Hematopoietic multipotent progenitor cell treated with erythropoietin and hydrocortisone succinate and interleukin-3 and kit ligand, for 8 days (in vitro differentiated cells): ENCODE data around the gene SLITRK2.
A peak's percentile ranks its signal among the peaks of the same experiment; 100 is the strongest.

Source experiments
- DNase-seq: peaks from one replicate; pipeline ENCODE4 v3.0.0-alpha.2; 2015

Gene SLITRK2

DNA sequence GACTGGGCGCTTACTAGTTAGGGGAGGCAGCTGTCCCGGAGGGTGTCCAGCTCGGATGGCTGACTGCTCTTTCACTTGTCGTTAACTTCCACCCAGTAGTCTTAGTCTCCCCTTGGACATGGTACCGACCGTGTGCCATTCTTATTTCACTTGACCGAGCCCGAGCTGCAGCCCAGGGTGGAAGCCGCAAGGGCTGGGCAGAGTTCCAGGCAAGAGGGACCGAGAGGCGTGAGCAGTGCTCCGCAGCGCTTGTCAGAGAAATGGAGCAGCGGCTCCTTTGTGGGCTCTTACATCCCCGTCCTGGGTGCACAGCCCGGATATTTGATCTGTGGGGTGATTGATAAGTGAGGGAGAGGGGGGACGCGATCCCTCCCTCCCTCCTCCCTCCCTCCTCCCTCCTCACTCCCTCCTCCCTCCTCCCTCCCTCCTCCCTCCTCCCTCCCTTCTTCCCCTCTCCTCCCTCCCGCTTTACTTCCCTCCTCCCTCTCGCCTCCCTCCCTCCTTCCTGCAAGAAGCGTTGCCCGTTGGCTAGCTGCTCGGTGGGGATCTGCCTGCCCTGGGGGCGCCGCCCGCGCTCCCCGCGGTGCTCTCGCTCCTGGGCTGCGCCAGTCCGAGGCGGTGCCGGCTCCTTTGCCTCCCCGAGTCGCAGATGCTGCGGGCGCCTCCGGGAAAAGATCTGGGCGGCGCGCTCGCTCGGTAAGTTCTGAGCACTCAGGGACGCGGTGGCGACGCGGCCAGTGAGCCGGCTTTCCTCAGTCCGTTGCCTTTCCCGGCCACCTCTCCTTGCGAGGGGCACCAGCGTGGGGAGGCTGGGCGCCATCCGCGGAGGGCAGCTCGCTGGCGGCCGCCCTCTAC, at the start of gene SLITRK2:
TSS of gene SLITRK2 (plus strand) at position 499 of the 855 bp plus-strand sequence. CDS start 4,597 bp downstream, outside the sequence.
- DNase-seq: no peak

- DNase-seq: no peak
Observed at GRCh38 chrX:145773006-145773405, 44.6 kb upstream of the SLITRK2 start.

DNA sequence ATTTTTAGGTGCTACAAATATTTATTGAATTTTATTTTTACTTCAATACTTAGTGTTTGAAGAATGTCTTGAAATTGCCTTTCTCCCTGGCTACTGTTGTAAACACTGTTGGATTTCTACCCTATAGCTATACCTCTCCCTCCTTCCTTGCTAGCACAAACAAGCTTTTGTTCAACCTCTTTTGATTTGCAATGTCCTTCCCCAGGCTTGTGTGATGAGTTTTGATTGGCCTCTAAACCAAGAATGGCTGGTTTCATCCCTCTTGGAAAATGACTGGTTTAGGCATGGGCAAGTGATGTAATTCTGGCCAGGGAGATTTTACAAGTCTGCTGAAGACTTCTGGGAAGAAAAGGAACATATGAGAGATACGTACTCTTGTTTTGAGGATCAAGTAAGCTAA, 25.3 kb upstream of the SLITRK2 start:
- DNase-seq: no peak

DNA sequence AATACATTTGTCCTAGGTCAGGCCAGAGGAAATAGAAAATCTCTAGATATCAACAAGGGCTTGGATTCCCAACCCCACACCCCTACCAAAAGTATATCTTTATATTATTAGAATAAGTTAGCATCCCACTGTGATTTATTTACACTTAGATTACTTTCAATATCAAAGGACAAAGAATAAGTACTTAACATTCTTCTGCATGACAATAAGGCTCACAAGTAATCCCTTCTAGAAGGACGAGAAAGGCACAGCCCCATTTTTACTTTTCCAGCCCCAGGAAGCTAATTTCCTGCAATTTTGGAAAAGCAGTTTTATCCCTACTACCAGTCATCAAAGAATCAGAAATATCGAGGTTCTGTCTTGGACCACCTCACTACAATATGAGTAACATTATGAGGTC, 14.1 kb upstream of the SLITRK2 start:
- no peak for DNase-seq

GRCh38 chrX:145813081-145813480, 4.5 kb upstream of the SLITRK2 start:
- no peak for DNase-seq

DNA sequence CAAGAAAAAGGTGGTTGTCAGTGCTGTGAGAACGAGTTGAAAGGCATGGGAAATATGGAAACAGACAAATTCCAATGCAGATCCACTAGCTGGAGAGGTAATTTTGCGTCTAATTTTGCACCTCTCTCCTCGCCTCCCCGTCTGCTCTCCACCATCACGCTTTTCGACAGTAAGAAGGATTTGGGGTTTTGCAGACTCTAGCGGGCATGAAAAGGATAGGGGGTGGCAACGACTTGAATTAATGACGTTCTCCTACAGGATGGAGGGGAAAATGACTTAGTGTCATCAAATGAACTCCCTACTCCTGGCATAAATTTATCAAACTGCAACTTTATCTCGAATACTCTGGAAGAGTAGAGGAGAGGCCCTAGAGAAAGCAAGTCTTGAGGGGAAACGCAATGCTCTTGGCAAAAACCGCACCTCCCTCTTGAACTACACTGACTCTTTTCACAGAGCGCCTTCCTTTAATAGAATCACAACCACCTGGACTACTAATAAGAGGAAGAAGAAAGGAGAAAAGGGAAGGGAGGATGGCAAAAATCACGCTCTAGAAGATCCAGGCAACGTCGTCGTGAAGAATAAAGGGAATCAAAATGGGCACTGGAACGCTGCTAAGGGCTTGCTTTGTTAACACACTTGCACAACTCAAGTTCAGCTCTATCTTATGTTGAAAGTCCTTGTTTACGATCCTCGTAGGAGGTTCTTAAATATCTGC, 871 bp upstream of the SLITRK2 start:
- no peak for DNase-seq

- no peak for DNase-seq
Observed at GRCh38 chrX:145818186-145819113, 821 bp downstream of the SLITRK2 start.

- DNase-seq: no peak
Observed at GRCh38 chrX:145820825-145821224, 3.2 kb downstream of the SLITRK2 start.

DNA sequence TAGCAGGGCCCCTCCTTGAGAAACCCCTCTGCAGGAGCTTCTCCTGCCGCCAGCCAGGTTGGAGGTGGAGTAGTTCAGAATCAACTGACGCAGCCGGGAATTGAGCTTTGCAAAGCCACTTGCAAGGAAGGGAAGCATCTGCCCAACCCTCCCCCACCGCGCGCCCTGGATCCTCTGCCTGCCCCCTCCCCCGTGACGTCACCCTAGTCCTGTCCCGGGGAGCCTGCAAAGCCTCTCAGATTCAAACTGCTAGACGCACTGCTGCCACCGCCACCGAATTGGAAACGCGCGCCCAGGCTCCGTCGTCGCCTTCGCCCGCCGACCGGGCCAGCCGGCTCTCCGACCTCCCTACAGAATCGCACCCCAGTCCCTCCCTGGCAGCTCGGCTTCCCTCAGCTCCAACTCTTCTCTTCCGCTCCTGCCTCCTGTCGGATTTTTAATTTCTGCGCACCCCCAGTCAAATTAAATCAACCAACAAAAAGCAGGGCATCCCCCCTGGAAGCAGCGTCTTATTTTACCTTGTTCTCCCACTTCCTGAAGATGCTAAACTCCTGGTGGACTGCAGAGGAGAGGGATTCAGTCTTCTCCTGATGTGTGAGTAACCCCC, 3.8 kb downstream of the SLITRK2 start:
- DNase-seq: no peak

GRCh38 chrX:145821898-145822571, 4.4 kb downstream of the SLITRK2 start:
- DNase-seq: no peak

DNA sequence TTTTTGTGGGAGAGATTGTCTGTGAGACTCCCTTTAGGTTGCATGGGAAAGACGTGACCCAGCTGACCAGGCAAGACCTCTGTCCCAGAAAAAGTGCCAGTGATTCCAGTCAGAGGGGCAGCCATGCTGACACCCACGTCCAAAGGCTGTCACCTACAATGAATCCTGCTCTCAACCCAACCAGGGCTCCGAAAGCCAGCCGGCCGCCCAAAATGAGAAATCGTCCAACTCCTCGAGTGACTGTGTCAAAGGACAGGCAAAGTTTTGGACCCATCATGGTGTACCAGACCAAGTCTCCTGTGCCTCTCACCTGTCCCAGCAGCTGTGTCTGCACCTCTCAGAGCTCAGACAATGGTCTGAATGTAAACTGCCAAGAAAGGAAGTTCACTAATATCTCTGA, 5.5 kb downstream of the SLITRK2 start:
- no peak for DNase-seq

DNA sequence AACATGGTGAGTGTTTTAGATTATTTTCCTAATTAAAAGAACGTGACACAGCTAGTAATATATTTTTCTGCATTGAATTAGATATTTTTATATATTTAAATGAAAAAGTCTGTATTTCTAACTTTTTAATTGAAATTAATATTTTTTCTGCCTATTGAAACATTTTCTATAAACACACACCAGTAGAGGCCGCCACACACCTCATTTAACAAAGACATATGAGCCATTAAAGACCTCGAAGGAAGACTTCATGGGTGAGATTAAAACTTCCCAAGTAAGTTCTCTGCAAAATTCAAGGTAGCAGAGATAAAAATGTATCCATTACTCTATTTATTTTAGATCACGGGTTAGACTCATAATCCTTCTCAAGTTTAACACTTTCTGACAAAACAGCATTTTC, 8.3 kb downstream of the SLITRK2 start:
- peak; percentile 2 for DNase-seq

- DNase-seq: no peak
Observed at GRCh38 chrX:145826466-145826865, 8.8 kb downstream of the SLITRK2 start.

- DNase-seq: no peak
Observed at GRCh38 chrX:145832796-145833195, 15.2 kb downstream of the SLITRK2 start.

DNA sequence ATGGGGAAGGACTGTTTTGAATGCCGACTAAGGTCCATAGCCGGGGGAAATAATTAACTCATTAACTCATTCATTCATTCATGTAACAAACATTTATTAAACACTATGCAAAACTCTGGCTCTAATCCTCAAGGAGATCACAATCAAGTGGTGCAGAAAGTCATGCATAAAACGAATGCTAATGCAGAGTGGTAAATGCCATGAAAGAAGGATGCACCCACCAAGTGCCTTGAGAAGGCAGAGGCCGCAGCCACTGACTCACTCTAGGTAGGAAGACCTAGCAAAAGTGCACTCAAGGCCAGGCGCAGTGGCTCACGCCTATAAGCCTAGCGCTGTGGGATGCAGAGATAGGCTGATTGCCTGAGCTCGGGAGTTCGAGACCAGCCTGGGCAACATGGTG, 22.9 kb downstream of the SLITRK2 start:
- no peak for DNase-seq

- DNase-seq: no peak
Observed at GRCh38 chrX:145843146-145843904, 25.7 kb downstream of the SLITRK2 start.

DNA sequence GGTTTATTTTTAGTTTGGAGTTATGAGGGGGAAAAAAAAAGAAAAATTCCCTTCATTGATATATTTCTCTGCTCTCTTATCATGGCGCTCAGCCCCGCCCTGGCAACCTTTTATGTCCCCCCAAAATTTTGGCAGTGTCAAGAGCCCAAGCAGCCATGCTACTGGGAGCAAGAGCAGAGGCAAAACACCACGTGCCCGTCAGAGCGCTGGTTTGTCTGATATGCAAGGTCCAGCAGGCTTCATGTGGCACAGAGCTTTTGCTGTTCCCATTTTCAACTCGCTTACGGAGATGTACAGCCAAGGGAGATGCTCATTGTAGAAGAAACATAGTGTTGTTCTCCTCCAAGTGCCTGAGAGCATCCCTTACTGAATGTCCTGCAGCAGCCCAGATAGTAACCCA, 27.3 kb downstream of the SLITRK2 start:
- DNase-seq: no peak

DNA sequence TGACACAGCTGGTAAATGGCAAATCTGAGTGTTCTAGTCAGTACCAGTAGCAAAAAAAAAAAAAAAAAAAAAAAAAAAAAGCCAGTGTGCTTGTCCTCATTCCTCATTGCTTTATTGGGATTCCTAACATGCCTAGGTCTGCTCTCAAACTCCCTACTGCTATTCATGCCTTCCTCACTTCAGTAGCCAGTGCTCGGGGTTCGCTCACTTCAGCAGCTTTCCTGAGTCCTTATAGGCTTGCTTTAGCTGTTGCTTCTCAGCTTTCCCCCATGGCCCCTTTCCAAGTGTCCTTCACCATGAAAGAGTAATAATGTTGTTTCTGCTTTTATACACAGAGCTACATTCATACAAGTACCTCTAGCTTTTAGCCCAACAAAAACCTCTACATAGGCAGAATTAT, 30.8 kb downstream of the SLITRK2 start:
- no peak for DNase-seq

DNA sequence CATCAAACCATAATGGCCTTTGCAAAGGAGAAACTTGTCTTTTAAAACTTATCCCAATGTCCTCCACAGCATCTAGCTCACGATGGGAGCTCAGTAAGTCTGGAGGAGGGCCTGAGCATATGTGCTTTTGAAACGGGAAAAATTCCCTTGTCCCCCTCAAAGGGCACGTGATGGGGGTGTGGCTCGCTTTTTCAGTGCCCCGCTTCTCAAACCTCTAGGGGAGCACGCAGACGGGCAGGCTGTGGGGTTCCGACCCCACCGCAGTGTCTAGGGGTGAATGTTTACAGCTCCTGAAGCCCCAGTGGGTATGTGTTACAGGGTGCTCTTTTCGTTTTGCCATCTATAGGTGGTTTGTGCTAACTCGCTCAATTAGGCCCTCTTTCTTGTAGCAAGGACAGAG, 31.2 kb downstream of the SLITRK2 start:
- DNase-seq: no peak

DNA sequence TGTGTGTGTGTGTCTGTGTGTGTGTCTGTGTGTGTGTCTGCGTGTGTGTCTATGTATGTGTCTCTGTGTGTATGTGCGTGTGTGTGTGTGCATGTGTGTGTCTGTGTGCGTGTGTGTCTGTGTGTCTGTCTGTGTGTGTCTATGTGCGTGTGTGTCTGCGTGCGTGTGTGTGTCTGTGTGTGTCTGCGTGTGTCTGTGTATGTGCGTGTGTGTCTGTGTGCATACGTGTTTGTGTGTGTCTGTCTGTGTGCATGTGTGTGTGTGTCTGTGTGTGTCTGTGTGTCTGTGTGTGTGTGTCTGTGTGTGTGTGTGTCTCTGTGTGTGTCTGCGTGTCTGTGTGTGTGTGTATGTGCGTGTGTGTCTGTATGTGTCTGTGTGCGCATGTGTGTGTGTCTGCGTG, 35.6 kb downstream of the SLITRK2 start:
- no peak for DNase-seq

GRCh38 chrX:145856181-145856580, 38.6 kb downstream of the SLITRK2 start:
- no peak for DNase-seq
